GM23248 (cell line): ENCODE results near the gene LRBA.

Source experiments
- EZH2 ChIP-seq: fragments of 200-600 bp; sonication (generic); IDR thresholded peaks from 2 replicates; pipeline ENCODE4 v1.6.1; 2018; ENCODE audit warnings: antibody characterized with exemption, mild to moderate bottlenecking; ENCODE audit not compliant: insufficient read depth, poor library complexity, severe bottlenecking
- EZH2phosphoT487 ChIP-seq: fragments of 200-600 bp; sonication (generic); IDR thresholded peaks from 2 replicates; pipeline ENCODE4 v1.6.1; 2018; ENCODE audit warnings: antibody characterized with exemption, moderate library complexity, mild to moderate bottlenecking, low read depth; ENCODE audit not compliant: insufficient read depth

GRCh38 chr4:150238591-150238990, 776.5 kb downstream of the LRBA start:
- TF ChIP-seq EZH2 (no peak), EZH2phosphoT487 (no peak)
